ENCODE results near the gene LHPP.
"Not testable (repeated sequence)": the region's sequence is repeated elsewhere in the genome, so short reads cannot be mapped to it uniquely, and the experiment has no call there.

The LHPP gene, protein sequence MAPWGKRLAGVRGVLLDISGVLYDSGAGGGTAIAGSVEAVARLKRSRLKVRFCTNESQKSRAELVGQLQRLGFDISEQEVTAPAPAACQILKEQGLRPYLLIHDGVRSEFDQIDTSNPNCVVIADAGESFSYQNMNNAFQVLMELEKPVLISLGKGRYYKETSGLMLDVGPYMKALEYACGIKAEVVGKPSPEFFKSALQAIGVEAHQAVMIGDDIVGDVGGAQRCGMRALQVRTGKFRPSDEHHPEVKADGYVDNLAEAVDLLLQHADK

DNA sequence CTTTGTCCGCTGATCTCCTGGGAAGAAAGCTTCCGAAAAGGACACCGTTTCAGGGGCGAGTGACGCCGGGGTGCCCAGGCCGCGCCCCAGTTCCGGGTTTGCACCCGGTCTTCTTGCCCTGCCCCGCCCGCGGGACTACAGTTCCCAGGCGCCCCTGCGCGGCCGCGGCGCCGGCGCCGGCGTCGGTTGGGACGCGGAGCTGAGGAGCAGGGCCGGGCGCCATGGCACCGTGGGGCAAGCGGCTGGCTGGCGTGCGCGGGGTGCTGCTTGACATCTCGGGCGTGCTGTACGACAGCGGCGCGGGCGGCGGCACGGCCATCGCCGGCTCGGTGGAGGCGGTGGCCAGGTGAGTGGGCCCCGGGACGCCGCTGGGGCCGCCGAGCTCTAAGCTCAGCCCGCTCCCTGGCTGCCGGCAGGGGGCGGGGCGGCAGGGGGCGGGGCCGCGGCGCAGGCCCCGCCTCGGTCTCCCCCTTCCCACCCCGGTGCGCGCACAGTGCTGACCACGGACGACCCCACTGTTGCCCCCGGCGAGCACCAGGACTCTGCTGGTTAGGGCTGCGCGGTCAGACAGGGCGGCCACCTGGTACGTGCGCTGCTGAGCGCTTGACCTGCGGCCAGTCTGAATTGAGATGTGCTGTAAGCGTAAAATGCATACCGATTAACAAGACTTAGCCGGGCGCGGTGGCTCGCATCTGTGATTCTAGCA lies at the start of gene LHPP:
TSS of gene LHPP (plus strand) at position 182 of the 706 bp plus-strand sequence. CDS start at position 222, 40 bp downstream.
- DNase-seq = peak; percentile 78

DNA sequence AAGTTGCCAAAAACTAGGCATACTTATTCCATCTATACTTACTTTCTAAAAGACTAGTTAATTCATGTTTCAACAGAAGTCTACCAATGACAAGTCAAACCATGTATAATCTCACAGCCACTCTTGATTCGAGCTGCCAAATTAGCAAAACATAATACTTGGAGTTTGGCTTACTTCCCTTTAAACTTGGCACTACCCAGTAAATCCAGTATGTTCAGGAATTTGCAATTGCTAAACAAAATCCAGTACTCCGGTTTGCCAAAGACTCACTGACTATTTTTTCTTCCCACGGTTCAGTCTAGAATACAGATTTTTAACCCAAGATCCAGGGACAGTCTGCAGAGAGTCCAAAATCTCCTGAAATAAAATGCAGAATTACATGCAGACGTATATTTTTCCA lies 47.5 kb upstream of the LHPP start:
- DNase-seq = no peak

DNA sequence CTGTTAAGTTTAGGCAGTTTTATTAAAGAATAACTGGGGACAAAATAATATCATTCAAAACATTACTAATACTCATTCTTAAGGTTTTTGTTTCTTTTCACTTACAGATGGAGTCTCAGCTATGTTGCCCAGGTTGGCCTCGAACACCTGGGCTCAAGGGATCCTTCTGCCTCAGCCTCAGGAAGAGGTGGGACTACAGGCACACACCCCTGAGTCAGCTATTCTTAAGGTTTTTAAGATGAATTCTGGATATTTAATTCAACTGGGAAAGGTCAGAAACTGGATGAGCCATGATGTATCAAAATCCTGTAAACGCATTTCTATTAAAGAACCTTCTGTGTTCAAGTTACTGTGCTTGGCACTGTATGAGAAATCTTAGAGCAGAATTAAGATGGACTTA lies 46.4 kb upstream of the LHPP start:
- DNase-seq = no peak

DNA sequence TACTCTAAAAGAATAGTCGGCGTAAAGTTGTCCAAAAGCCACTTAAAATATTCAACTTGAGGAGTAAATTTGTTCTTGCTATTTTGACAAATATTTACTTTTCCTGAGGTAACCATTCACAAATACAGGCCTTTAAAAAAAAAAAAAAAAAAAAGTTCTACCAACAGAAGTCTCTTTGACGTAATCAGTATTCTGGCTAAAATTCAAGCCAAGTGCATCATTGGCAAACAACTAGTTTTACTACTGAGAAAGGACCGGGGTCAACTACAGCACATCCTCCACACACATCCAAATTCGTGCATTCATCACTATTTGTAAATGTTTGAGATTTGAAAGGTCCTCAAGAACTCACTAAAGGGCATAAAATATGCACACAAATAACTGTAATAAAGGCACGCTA lies 44.9 kb upstream of the LHPP start:
- DNase-seq = peak; percentile 11

DNA sequence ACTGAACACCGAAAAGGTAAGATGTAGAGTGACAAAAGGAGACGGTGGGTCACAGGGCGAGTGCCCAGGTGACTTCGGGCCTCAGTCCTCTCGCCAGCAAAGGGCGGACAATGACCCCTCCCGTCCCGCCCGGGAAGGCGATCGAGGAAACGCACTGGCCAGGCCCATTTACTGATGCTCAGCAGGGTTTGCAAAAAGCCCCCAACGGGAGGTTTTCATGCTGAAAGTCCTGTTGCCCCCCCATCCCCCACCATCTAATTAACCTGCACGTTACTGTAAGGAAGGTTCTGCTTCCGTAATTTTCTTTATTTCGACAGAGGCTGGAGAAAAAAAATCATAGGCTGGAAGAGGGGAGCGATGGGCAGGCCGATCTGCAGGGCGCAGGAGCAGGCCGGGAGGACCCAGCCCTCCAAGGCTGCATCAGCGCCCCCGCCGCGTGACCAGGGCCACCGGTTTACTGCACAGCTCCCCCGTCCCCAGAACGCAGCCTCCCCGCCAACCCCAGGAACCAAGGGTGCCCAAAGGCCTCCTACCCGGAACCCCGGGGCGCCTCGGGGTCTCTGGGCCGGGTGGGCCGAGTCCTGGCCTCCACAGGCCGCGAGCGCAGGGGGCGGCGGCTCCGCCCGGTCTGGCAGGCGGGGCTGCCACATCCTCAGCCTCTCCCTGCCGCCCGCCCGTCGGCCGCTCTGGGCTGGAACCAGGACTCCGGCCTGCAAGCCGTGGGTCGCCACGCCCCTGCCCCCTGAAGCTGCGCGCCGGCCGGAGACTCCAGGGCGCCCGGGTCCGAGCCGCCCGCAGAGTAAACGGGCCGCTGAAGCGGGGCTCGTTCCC lies 43.5 kb upstream of the LHPP start:
- DNase-seq = peak; percentile 52

DNA sequence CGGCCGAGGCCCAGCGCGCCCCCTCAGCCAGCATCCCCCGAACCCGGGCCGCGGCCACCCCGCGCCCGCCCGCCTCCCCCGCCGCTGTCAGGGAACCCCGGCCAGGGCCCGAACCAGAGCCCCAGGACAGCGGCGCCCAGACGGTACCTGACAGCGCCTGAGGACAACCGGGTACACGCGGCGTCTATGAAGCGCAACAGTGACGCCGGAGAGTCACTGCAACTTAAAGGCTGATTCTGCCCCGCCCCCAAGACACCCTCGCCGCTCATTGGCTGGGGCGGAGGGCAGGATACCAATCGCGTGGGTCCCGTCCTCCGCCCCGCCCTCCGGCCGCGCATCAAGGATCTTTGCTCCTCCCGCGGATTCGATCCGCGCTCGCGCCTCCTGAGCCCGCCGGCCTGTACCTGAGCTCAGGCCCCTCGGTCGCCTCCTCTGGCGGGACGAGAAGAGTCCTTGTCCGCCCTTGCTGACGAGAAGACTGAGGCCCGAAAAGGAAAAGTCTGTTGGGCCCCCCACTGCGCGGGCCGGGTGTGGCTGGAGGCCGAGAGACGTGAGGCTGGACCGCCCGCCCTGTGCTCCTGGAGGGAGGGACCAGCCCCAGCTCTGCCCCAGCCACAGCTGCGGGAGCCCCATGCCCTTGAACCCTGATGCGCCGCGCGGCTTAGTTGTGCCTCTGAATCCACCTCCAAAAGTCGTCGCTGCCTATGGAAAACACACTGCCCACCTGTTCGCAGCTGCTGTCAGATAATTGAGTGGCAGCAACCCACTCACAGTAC lies 42.7 kb upstream of the LHPP start, which contains the start of gene OAT:
TSS of gene OAT (minus strand) at position 198 of the 776 bp plus-strand sequence. CDS start 6,752 bp downstream, outside the sequence.
- peak; percentile 95 for DNase-seq

DNA sequence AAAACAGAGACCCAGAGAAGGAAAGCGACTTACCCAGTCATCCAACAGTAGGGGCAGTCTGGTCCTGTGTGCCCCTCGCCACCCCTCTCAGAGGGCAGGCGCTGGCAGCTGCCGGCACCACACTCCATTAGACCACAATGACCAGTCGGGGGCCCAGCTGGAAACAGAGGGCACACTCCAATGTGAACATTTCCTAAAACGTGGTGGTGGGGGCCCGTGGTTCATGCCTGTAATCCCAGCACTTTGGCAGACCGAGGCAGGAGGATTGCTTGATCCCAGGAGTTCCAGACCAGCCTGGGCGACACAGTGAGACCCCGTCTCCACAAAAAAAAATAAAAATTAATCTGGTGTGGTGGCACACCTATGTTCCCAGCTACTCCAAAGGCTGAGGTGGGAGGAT lies 42.0 kb upstream of the LHPP start:
- no peak for DNase-seq

DNA sequence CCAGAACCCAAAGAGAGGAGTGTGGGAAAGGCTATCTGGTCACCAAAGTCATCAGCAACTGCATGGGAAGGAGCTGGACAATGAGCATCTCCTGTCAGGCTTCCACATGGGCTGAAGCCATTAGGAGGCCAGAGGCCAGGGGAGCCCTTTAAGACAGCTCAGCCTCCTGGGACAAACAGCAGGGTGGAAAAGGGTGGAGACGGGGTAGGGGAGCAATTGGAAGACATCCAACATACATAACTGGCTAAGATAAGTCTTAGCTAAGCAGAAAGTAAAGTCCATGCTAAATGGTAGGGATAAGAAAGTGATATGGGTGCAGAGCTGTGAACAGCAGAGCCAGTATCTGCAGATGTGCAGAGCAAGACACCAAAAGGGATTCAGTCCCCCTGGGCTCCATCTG lies 41.4 kb upstream of the LHPP start:
- DNase-seq = no peak

DNA sequence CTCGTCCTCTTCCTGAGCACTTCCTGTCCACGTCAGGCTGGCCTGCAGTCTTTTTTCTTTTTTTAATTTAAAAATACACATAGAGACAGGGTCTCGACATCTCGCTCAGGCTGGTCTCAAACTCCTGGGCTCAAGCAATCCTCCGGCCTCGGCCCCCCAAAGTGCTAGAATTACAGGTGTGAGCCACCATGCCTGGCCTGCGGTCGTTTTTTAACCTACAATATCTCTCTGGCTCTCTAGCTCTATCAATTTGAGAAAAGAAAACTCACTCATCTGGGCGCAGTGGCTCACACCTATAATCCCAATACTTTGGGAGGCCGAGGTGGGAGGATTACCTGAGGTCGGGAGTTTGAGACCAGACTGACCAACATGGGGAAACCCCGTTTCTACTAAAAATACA lies 38.9 kb upstream of the LHPP start:
- no peak for DNase-seq

DNA sequence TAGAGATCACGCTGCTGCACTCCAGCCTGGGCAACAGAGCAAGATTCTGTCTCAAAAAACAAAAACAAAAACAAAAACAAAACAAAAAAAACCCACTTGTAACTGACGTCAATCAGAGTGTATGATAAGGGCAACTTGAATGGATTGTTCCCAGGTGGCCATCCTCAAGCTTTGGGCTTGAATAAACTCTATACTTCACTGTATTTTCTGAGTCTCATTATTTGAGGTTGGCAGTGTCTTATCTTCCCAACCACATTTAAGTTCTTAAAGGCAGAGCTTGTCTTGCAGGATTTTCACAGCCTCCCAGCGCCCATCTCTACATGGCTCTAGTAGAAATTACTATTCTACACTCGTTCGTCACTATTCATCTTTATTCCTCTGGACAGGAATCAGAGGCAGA lies 37.8 kb upstream of the LHPP start:
- no peak for DNase-seq

DNA sequence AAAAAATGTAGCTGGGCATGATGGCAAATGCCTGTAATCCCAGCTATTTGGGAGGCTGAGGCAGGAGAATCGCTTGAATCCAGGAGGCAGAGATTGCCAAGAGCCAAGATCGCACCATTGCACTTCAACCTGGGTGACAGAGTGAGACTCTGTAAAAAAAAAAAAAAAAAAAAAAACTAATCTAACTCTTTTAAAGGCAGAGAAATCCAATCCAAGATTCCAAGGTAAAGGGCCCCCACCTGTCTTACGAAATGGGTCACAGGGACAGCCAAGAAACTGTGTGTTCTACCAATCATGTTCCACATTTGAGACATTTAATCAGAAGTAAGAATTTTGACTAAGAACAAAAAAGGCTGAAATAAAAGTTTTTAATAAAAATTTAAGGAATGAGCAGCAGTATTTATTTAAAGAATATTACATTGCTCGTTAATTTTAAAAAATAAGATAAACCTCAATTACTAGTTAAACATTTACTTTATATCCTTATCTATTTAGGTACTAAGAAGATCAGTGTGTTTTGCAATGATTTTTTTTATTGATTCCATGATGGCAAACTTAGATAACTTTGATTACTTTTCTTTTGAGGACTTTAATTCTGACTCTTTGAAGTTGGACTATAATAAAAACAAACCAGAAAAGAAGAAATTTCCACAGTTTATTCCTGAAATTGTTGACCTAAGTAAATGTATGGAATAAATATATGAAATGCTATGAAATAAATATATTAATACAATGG lies 36.2 kb upstream of the LHPP start:
- DNase-seq = no peak

DNA sequence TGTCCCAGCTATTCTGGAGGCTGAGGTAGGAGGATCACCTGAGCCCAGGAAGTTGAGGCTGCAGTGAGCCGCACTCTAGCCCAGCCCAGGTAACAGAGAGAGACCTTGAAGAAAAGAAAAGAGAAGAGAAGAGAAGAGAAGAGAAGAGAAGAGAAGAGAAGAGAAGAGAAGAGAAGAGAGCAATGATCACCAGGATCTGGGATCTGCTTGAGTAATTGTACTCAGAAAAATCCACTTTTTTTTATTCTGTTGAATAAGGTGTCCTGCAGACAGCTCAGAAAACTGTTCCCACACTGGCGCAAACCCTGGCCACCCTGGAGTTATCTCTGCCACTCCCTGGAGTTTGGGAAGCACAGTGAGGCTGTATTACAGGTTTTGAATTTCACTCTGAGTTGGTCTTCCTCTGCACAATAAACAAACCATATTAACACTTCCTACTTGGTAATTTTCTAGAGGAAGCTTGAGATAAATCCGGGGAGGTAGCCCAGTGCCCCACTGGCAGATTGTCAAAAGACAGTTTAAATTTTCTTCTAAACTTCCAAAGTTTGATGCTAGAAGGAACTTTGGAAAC lies 33.3 kb upstream of the LHPP start:
- no peak for DNase-seq

- DNase-seq = no peak
These were observed 32.0 kb upstream of the LHPP start for GRCh38 chr10:124429576-124429975.

- DNase-seq = no peak
These were observed 31.5 kb upstream of the LHPP start for GRCh38 chr10:124430077-124430476.

DNA sequence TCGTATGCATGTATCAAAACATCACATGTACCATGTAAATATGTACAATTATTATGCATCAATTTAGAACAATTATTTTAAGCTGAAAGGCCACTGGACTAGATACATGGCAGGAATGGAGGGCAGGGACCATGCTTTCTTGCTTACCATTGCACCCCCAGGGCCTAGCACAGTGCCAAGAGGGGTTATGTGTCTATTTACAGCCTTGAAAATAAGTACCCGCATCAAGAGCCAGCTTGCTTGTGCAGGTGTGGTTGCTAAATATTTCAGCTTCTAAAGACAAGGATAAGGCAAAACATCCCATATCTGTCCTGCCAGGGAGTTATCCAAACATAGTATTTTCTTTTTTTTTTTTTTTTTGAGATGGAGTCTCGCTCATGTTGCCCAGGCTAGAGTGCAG lies 28.2 kb upstream of the LHPP start:
- no peak for DNase-seq

DNA sequence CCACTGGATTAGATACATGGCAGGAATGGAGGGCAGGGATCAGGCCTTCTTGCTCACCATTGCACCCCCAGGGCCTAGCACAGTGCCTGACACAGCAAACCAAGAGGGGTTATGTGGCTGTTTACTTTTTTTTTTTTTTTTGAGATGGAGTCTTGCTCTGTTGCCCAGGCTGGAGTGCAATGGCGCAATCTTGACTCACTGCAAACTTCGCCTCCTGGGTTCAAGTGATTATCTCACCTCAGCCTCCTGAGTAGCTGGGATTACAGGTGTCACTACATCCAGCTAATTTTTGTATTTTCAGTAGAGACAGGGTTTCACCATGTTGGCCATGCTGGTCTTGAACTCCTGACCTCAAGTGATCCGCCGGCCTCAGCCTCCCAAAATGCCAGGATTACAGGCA lies 25.9 kb upstream of the LHPP start:
- not testable (repeated sequence) for DNase-seq

DNA sequence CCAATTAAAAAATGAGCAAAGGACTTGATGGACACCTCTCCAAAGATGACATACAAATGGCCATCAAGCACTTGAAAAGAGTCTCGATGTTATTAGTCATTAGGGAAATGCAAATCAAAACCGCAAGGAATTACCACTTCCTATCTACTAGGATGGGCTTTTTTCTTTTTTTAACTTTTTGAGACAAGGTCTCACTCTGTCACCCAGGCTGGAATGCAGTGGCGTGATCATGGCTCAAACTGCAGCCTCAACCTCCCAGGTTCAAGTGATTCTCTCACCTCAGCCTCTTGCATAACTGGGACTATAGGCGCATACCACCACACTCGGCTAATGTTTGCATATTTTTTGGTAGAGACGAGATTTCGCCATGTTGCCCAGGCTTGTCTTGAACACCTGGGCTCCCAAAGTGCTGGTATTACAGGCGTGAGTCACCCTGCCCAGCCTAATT lies 25.4 kb upstream of the LHPP start:
- peak; percentile 7 for DNase-seq

- not testable (repeated sequence) for DNase-seq
These were observed 19.9 kb upstream of the LHPP start for GRCh38 chr10:124441694-124442093.

DNA sequence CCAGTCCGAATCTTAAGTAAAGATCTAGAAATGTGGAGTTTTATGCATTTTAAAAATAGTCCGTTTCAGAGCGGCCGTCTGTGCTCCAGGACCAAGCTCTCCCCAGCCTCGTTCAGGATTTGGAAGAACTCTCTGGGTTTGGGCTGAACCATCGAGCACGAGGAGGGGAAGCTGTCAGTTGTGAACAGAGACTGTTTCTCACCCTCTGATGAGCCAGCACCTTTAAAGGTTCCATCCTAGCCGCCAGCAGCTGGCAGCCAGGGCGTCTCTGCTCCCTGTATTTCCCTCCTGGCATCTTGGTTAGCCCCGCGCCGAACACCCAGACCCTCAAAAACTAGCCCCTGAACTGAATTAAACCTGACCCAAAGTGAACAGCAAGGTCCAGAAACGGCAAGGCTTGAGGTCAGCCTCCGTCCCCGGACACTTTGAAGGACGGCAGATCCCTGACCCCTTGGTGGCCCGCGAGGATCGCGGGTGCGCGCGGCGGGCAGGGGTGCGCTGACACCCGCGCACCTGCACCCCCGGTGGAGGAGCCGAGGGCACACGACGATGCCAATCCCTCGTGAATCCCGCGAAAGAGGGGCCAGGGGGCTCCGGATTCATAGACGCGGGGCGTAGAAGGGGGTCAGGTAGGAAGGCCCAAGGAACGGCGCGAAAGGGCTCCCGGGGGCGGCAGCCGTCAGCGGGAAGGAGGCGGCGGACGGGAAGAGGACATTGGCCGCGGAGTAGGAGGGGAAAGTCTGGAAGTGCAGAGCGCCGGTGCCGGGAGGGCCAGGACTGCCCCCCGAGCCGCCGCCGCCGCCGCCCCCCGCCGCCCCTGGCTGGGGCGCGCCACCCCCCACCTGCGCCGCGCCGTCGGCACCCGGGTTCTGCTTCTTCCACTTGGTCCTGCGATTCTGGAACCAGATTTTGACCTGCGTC lies 14.5 kb upstream of the LHPP start:
- no peak for DNase-seq

DNA sequence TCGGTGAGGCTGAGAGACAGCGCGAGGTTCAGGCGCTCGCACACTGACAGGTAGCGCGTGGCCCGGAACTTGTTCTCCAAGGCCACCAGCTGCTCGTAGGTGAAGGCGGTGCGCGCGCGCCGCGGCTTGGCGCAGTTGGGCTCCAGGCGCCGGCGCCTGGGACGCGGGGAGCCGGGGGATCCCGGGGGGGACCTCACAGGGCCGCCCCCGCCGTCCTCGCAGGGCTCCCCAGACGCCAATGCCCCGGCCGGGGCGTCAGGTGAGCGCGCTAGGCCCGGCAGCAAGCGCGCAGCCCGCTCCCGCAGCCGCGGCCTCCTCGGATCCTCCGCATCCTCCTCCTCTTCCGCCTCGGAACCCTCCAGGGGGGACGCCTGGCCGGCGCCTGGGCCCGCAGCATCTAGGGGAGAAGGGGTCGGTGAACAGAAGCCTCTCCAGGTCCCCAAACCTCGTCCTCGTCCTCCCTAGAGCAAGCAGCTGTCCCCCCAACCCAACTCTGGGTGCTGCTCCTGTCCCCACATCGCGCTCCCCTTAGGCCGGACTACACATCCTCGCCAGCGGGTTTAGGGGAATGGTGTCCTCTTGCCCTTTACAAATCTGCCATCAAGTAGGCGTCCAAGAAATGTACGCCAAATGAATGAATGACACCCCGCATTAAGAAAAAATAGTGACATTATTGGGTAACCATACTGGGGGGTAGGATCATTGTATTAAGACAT lies 13.7 kb upstream of the LHPP start:
- no peak for DNase-seq

Measured in fibroblast of skin of right biceps (primary cell).